B cell (primary cell): ENCODE measurements around the gene UBL3. TPM values are rescaled to one million over a fixed set of nuclear protein-coding genes. Genes with fewer than 3 reads are reported as not detected.

Experiments used
- ATAC-seq: fragments of 200-7000 bp; cut with Tn5 transposase; one replicate; pipeline ENCODE4 v1.10.0; 2021; ENCODE audit warnings: low read depth, mild to moderate bottlenecking, moderate number of reproducible peaks, moderate library complexity
- CTCF ChIA-PET: fragments of 350-600 bp; sonication (Branson Sonifier 250); formaldehyde crosslinking; loops from one replicate; lab custom pipeline; 2021; ENCODE audit warnings: antibody characterized with exemption, inconsistent platforms; lab: Charles Lee
- POLR2A ChIA-PET: fragments of 350-600 bp; sonication (Branson Sonifier 250); formaldehyde crosslinking; loops from one replicate; lab custom pipeline; 2021; ENCODE audit warnings: antibody characterized with exemption; lab: Charles Lee
- DNase-seq: peaks from one replicate; pipeline ENCODE4 v3.0.0; 2013
- H2AFZ ChIP-seq: 2 replicates; pipeline ENCODE4 v1.6.1; 2012; ENCODE audit warnings: mild to moderate bottlenecking, low read depth, low read length; ENCODE audit not compliant: insufficient read depth, poor library complexity, severe bottlenecking
- H3K27ac ChIP-seq, 2 donors: 1 replicate in 1 of 2; 2 replicates in 1 of 2; pipeline ENCODE4 v1.5.1; 2012 to 2013; ENCODE audit warnings: low read length in 2 of 2, mild to moderate bottlenecking in 2 of 2, moderate library complexity in 1 of 2
- H3K27me3 ChIP-seq, 4 experiments: fragments of 200-600 bp in 1 of 4; sonication (generic) in 1 of 4; replicated peaks in 1 of 4; 1 replicate in 2 of 4; 2 replicates in 2 of 4; pipeline versions ENCODE4 v1.6.1 to v1.7.0; 2013 to 2016; ENCODE audit warnings: low read length in 3 of 4, mild to moderate bottlenecking in 2 of 4, mixed read lengths in 1 of 4, moderate library complexity in 1 of 4; ENCODE audit not compliant: insufficient read depth in 4 of 4, control insufficient read depth in 3 of 4; ENCODE audit errors: control extremely low read depth in 1 of 4
- H3K36me3 ChIP-seq, 2 experiments: replicated peaks in 1 of 2; 1 replicate in 1 of 2; 2 replicates in 1 of 2; pipeline versions ENCODE4 v1.6.1 to v1.7.1; 2013; ENCODE audit warnings: low read length in 1 of 2; ENCODE audit not compliant: insufficient read depth in 2 of 2, control insufficient read depth in 1 of 2; ENCODE audit errors: control extremely low read depth in 1 of 2, extremely low read depth in 1 of 2
- H3K4me1 ChIP-seq, 2 donors: fragments of 200-600 bp in 1 of 2; sonication (generic) in 1 of 2; 1 replicate in 1 of 2; 2 replicates in 1 of 2; pipeline versions ENCODE4 v1.5.1 to v1.6.1; 2013 to 2017; ENCODE audit warnings: low read length in 2 of 2; ENCODE audit not compliant: control insufficient read depth in 2 of 2, insufficient read depth in 2 of 2
- H3K4me2 ChIP-seq: replicated peaks from 2 replicates; pipeline ENCODE3; 2012; ENCODE audit warnings: mild to moderate bottlenecking, low read depth, low read length; ENCODE audit not compliant: poor library complexity, severe bottlenecking
- H3K4me3 ChIP-seq, 5 experiments: fragments of 200-600 bp in 1 of 5; sonication (generic) in 1 of 5; 1 replicate in 3 of 5; 2 replicates in 2 of 5; pipeline versions ENCODE4 v1.5.1 to v1.7.0; 2011 to 2016; ENCODE audit warnings: low read length in 4 of 5, mild to moderate bottlenecking in 4 of 5, low read depth in 2 of 5, control low read depth in 1 of 5, moderate library complexity in 1 of 5; ENCODE audit not compliant: insufficient read depth in 1 of 5; ENCODE audit errors: control extremely low read depth in 1 of 5, extremely low read depth in 1 of 5
- H3K79me2 ChIP-seq: fragments of 200-600 bp; sonication (generic); one replicate; pipeline ENCODE4 v1.6.0; 2016; ENCODE audit warnings: low read length; ENCODE audit not compliant: control insufficient read depth, insufficient read depth
- H3K9ac ChIP-seq: fragments of 200-600 bp; sonication (generic); 2 replicates; pipeline ENCODE4 v1.6.1; 2017; ENCODE audit warnings: mild to moderate bottlenecking, low read length, moderate library complexity
- H3K9me3 ChIP-seq, 3 donors: one replicate each; pipeline versions ENCODE4 v1.6.1 to v1.7.1; 2013; ENCODE audit warnings: low read length in 2 of 3; ENCODE audit not compliant: control insufficient read depth in 2 of 3, insufficient read depth in 1 of 3; ENCODE audit errors: control extremely low read depth in 1 of 3
- H4K20me1 ChIP-seq: 2 replicates; pipeline ENCODE4 v1.6.0; 2012; ENCODE audit warnings: mild to moderate bottlenecking, low read length; ENCODE audit not compliant: insufficient read depth, control insufficient read depth, poor library complexity, severe bottlenecking
- H3K27ac Mint-ChIP-seq: one replicate; pipeline ENCODE4 v1.8.0; 2021; ENCODE audit warnings: mixed read lengths
- H3K27me3 Mint-ChIP-seq: one replicate; pipeline ENCODE4 v1.8.0; 2021; ENCODE audit warnings: mixed read lengths
- H3K4me1 Mint-ChIP-seq: one replicate; pipeline ENCODE4 v1.8.0; 2021; ENCODE audit warnings: mixed read lengths
- H3K4me3 Mint-ChIP-seq: one replicate; pipeline ENCODE4 v1.8.0; 2021; ENCODE audit warnings: mixed read lengths
- H3K9me3 Mint-ChIP-seq: one replicate; pipeline ENCODE4 v1.8.0; 2022; ENCODE audit warnings: mixed read lengths; ENCODE audit not compliant: insufficient read depth
- CTCF ChIP-seq: fragments of 200-600 bp; IDR thresholded peaks from one replicate; pipeline ENCODE4 v1.8.0; 2022; ENCODE audit warnings: antibody characterized with exemption, mild to moderate bottlenecking
- EZH2 ChIP-seq: IDR thresholded peaks from 2 replicates; pipeline ENCODE4 v1.6.1; 2012; ENCODE audit warnings: borderline replicate concordance, low read depth, mild to moderate bottlenecking, moderate library complexity, low read length; ENCODE audit not compliant: insufficient read depth, poor library complexity, severe bottlenecking
- WGBS: methylation state at CpG from one replicate; pipeline ENCODE4 v1.1.5; 2013; ENCODE audit warnings: missing lambda C conversion rate; ENCODE audit not compliant: insufficient coverage; 5-methylcytosine and 5-hydroxymethylcytosine counted together
- intact Hi-C: fragments of 100-400 bp; cut with micrococcal nuclease; formaldehyde crosslinking; loops from one replicate; pipeline ENCODE4 v1.10.0; 2022
- polyA plus RNA-seq: library from polyadenylated mRNA; depleted of rRNA; stranded (reverse); fragments of >200 nt; gene quantifications from 2 replicates; pipeline ENCODE4 v1.2.3, GENCODE V29; 2012
- total RNA-seq, 2 donors: library from RNA; stranded (reverse); fragments of 120-200 nt in 1 of 2; gene quantifications; 1 replicate in 1 of 2; 2 replicates in 1 of 2; pipeline versions ENCODE4 v1.2.3 to v1.2.4, GENCODE V29; 2013 to 2022

Gene UBL3
- total and polyA plus RNA-seq, 2 donors (not counting 1 experiment from before 2014, with no cell fraction given) = 7.3 to 27.9 TPM

DNA sequence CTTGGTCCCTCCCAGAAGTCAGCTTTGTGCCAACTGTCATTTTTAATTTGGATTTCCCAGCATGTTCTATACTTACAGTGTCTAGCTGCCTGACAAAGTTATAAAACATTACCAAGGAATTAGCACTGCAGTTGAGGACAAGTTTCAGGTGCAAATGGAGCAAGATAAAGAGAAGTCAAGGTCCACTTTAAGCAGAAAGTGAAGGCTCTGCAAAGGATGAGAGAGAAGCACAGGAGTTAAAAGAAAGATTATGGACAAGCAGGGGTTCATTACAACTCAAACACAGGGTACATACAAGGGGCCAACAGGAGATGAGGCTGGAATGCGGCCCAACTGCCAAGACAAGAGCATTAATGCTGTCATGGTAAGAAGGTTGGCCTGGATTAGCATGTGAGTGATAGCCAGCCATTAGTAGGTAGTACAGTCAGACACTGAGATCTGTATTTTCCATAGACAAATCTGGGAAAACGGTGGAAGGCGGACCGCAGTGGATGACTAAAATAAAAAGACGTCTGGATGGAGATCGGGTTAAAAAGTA is 17.6 kb downstream of the UBL3 start:
- Histone ChIP-seq H3K4me1 (peaks cover 11 to 12% of the 10 kb centered on the region in 2 donors), H3K27me3 (no peaks in the 10 kb centered on the region), H3K4me3 (no peak overlapping the region), H4K20me1 (peaks cover 55% of the 10 kb centered on the region), H3K4me2 (no peak overlapping the region), H3K27ac (no peak overlapping the region), H3K9ac (no peak overlapping the region), H3K79me2 (peaks cover 87% of the 10 kb centered on the region), H3K9me3 (no peaks in the 10 kb centered on the region), H2AFZ (no peak overlapping the region), H3K36me3 (peaks cover 0 to 3% of the 10 kb centered on the region in 2 experiments)
- ATAC-seq (no peak), DNase-seq (no peak)
- no peaks in the 10 kb centered on the region for H3K9me3 Mint-ChIP-seq
- CTCF ChIA-PET = no interaction called here
- TF ChIP-seq CTCF (no peak), EZH2 (no peak)
- intact Hi-C loops = no loop called here
- peaks cover 34% of the 10 kb centered on the region for H3K4me1 Mint-ChIP-seq
- POLR2A ChIA-PET = no interaction called here
- H3K27ac Mint-ChIP-seq = no peak overlapping the region
- WGBS = 97% methylated on average over 6 of the region's 6 CpGs
- H3K4me3 Mint-ChIP-seq = no peak overlapping the region
- no peaks in the 10 kb centered on the region for H3K27me3 Mint-ChIP-seq

- POLR2A ChIA-PET = no interaction called here
- Histone ChIP-seq H3K36me3 (peaks cover 0 to 3% of the 10 kb centered on the region in 2 experiments), H3K27me3 (no peaks in the 10 kb centered on the region), H3K79me2 (peaks cover 62% of the 10 kb centered on the region), H2AFZ (no peak overlapping the region), H3K27ac (no peak overlapping the region), H3K9me3 (no peaks in the 10 kb centered on the region), H3K4me2 (no peak overlapping the region), H3K9ac (no peak overlapping the region), H3K4me3 (no peak overlapping the region), H3K4me1 (no peaks in the 10 kb centered on the region), H4K20me1 (peaks cover 43% of the 10 kb centered on the region)
- H3K9me3 Mint-ChIP-seq = no peaks in the 10 kb centered on the region
- TF ChIP-seq EZH2 = no peak
- TF ChIP-seq CTCF = no peak
- H3K27ac Mint-ChIP-seq = no peak overlapping the region
- H3K4me3 Mint-ChIP-seq = no peak overlapping the region
- intact Hi-C loops = no loop called here
- no peak for ATAC-seq
- no peaks in the 10 kb centered on the region for H3K27me3 Mint-ChIP-seq
- no peak for DNase-seq
- H3K4me1 Mint-ChIP-seq = peaks cover 13% of the 10 kb centered on the region
- CTCF ChIA-PET = no interaction called here
Measured at GRCh38 chr13:29830000-29830399, 20.4 kb downstream of the UBL3 start.
